ENCODE measurements around the gene TIAM1.

DNA sequence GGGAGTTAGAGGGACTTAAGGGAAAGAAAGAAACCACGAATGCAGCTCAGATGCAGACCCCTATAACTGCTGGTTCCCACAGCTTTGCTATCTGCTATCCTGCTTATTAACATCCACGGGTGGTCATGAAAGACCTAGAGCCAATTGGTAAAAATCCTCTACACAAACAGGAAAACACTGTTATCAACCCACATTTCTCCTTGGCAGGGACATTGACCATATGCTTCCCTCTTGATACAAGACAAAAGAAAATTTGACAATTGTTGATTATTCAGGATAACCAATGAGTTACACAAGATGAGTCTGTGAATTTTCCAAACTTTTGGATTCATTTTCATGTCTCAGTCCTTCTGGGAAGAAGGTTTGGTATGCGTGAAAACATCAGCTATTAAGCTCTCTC, 90.4 kb downstream of the TIAM1 start:
- TF ChIP-seq, protein P1, sequence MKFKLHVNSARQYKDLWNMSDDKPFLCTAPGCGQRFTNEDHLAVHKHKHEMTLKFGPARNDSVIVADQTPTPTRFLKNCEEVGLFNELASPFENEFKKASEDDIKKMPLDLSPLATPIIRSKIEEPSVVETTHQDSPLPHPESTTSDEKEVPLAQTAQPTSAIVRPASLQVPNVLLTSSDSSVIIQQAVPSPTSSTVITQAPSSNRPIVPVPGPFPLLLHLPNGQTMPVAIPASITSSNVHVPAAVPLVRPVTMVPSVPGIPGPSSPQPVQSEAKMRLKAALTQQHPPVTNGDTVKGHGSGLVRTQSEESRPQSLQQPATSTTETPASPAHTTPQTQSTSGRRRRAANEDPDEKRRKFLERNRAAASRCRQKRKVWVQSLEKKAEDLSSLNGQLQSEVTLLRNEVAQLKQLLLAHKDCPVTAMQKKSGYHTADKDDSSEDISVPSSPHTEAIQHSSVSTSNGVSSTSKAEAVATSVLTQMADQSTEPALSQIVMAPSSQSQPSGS (CRISPR knock-in tag; IDR thresholded peaks at IDR 0.05; ENCODE audit: borderline replicate concordance, low read depth) = no peak
- TF ChIP-seq, protein P2, sequence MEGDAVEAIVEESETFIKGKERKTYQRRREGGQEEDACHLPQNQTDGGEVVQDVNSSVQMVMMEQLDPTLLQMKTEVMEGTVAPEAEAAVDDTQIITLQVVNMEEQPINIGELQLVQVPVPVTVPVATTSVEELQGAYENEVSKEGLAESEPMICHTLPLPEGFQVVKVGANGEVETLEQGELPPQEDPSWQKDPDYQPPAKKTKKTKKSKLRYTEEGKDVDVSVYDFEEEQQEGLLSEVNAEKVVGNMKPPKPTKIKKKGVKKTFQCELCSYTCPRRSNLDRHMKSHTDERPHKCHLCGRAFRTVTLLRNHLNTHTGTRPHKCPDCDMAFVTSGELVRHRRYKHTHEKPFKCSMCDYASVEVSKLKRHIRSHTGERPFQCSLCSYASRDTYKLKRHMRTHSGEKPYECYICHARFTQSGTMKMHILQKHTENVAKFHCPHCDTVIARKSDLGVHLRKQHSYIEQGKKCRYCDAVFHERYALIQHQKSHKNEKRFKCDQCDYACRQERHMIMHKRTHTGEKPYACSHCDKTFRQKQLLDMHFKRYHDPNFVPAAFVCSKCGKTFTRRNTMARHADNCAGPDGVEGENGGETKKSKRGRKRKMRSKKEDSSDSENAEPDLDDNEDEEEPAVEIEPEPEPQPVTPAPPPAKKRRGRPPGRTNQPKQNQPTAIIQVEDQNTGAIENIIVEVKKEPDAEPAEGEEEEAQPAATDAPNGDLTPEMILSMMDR (IDR thresholded peaks at IDR 0.05) = no peak
- TF ChIP-seq OVOL2 (CRISPR knock-in tag; IDR thresholded peaks at IDR 0.05; ENCODE audit: borderline replicate concordance) (no peak), SP1 (CRISPR knock-in tag; conservative IDR thresholded peaks at IDR 0.05) (no peak), ZNF416 (CRISPR knock-in tag; IDR thresholded peaks at IDR 0.05) (no peak), NR2C2 (CRISPR knock-in tag; IDR thresholded peaks at IDR 0.05) (no peak), NFYB (CRISPR knock-in tag; conservative IDR thresholded peaks at IDR 0.05; ENCODE audit: low read depth) (no peak), ZNF138 (CRISPR knock-in tag; conservative IDR thresholded peaks at IDR 0.05) (no peak), KAT7 (CRISPR knock-in tag; IDR thresholded peaks at IDR 0.05; ENCODE audit: borderline replicate concordance) (no peak)
- TF ChIP-seq, protein P3, sequence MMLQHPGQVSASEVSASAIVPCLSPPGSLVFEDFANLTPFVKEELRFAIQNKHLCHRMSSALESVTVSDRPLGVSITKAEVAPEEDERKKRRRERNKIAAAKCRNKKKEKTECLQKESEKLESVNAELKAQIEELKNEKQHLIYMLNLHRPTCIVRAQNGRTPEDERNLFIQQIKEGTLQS (CRISPR knock-in tag; conservative IDR thresholded peaks at IDR 0.05) = no peak
- TF ChIP-seq, protein P4, sequence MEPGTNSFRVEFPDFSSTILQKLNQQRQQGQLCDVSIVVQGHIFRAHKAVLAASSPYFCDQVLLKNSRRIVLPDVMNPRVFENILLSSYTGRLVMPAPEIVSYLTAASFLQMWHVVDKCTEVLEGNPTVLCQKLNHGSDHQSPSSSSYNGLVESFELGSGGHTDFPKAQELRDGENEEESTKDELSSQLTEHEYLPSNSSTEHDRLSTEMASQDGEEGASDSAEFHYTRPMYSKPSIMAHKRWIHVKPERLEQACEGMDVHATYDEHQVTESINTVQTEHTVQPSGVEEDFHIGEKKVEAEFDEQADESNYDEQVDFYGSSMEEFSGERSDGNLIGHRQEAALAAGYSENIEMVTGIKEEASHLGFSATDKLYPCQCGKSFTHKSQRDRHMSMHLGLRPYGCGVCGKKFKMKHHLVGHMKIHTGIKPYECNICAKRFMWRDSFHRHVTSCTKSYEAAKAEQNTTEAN (CRISPR knock-in tag; IDR thresholded peaks at IDR 0.05) = no peak

All from WTC11 (cell line).